ENCODE data around the gene WFS1.
A peak's percentile ranks its signal among the peaks of the same experiment; 100 is the strongest.

Gene WFS1

GRCh38 chr4:6259886-6260285 lies 9.8 kb upstream of the WFS1 start:
- DNase-seq (ENCODE audit: low read depth): no peak

GRCh38 chr4:6262176-6262575 lies 7.5 kb upstream of the WFS1 start:
- no peak for DNase-seq (ENCODE audit: low read depth)

GRCh38 chr4:6262847-6263487 lies 6.7 kb upstream of the WFS1 start:
- no peak for DNase-seq (ENCODE audit: low read depth)

GRCh38 chr4:6263526-6264224 lies 6.0 kb upstream of the WFS1 start:
- no peak for DNase-seq (ENCODE audit: low read depth)

GRCh38 chr4:6264225-6264540 lies 5.5 kb upstream of the WFS1 start:
- DNase-seq (ENCODE audit: low read depth): peak; percentile 58

- no peak for DNase-seq (ENCODE audit: low read depth)
Observed at GRCh38 chr4:6265546-6265945, 4.1 kb upstream of the WFS1 start.

- no peak for DNase-seq (ENCODE audit: low read depth)
Observed at GRCh38 chr4:6267573-6267972, 2.1 kb upstream of the WFS1 start.

- no peak for DNase-seq (ENCODE audit: low read depth)
Observed at GRCh38 chr4:6268650-6269615, 717 bp upstream of the WFS1 start.

GRCh38 chr4:6270636-6271121 lies 1.0 kb downstream of the WFS1 start:
- DNase-seq (ENCODE audit: low read depth): peak; percentile 10

- DNase-seq (ENCODE audit: low read depth): no peak
Observed at GRCh38 chr4:6271206-6271605, 1.6 kb downstream of the WFS1 start.

GRCh38 chr4:6271701-6272465 lies 2.2 kb downstream of the WFS1 start:
- no peak for DNase-seq (ENCODE audit: low read depth)

GRCh38 chr4:6272863-6273660 lies 3.4 kb downstream of the WFS1 start:
- DNase-seq (ENCODE audit: low read depth): peak; percentile 85

- no peak for DNase-seq (ENCODE audit: low read depth)
Observed at GRCh38 chr4:6273661-6273990, 4.0 kb downstream of the WFS1 start.

- DNase-seq (ENCODE audit: low read depth): no peak
Observed at GRCh38 chr4:6275351-6275750, 5.7 kb downstream of the WFS1 start.

- no peak for DNase-seq (ENCODE audit: low read depth)
Observed at GRCh38 chr4:6275898-6276806, 6.5 kb downstream of the WFS1 start.

GRCh38 chr4:6277139-6277802 lies 7.6 kb downstream of the WFS1 start:
- no peak for DNase-seq (ENCODE audit: low read depth)

GRCh38 chr4:6277935-6278800 lies 8.5 kb downstream of the WFS1 start:
- no peak for DNase-seq (ENCODE audit: low read depth)

GRCh38 chr4:6278801-6279197 lies 9.1 kb downstream of the WFS1 start:
- no peak for DNase-seq (ENCODE audit: low read depth)

Measured in ELR (cell line).